Measurements from ENCODE around the gene KNSTRN. TPM values are rescaled to one million over a fixed set of nuclear protein-coding genes. Genes with fewer than 3 reads are reported as not detected.

KNSTRN gene
- total RNA-seq, 1 donor: 49.2 TPM

DNA sequence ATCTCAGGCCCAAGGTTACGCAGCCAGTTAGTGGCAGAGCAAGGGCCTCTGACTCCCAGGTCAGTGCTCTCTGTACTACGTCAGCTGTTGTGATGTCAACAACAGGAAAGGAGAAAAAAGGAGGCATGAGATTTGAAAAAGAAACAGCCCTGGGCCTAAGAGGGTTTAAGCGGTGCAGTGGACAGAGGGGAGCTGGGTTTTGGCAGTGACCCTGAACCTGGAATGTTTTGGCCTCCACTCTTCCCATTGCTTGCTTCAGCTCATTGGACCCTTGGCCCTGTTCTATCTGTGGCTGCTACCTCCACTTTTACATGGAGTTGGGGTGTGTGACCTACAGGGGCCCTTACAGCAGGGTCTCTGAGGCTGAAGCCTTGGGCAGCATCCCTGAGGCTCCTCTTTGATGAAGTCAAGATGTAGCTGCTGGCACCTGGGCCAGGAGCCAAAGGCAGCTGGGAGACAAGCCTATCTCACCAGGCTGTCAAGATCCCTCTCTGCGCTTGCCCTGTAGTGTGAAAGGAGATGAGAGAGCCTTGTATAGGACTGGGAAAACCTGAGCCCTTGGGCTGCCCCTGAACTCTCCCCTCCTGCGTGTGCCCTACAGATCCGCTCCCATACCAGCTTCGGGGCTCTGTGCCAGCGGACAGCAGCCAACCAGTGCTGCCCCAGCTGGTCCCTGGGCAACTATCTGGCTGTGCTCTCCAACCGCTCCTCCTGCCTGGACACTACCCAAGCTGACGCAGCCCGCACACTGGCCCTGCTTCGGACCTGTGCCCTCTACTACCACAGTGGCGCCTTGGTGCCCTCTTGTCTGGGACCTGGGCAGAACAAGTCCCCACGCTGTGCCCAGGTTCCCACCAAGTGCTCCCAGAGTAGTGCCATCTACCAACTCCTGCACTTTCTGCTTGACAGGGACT is 15.8 kb upstream of the KNSTRN start:
- TF ChIP-seq CTCF (IDR thresholded peaks at IDR 0.05; ENCODE audit: insufficient read depth, low read depth, low read length): no peak
- H3K4me3 ChIP-seq (ENCODE audit: low read depth, low read length): no peak overlapping the region
- DNase-seq (ENCODE audit: low read depth): no peak

GRCh38 chr15:40367371-40367685 is 15.2 kb upstream of the KNSTRN start:
- no peak for DNase-seq (ENCODE audit: low read depth)
- H3K4me3 ChIP-seq (ENCODE audit: low read depth, low read length): no peak overlapping the region
- TF ChIP-seq CTCF (IDR thresholded peaks at IDR 0.05; ENCODE audit: insufficient read depth, low read depth, low read length): no peak

DNA sequence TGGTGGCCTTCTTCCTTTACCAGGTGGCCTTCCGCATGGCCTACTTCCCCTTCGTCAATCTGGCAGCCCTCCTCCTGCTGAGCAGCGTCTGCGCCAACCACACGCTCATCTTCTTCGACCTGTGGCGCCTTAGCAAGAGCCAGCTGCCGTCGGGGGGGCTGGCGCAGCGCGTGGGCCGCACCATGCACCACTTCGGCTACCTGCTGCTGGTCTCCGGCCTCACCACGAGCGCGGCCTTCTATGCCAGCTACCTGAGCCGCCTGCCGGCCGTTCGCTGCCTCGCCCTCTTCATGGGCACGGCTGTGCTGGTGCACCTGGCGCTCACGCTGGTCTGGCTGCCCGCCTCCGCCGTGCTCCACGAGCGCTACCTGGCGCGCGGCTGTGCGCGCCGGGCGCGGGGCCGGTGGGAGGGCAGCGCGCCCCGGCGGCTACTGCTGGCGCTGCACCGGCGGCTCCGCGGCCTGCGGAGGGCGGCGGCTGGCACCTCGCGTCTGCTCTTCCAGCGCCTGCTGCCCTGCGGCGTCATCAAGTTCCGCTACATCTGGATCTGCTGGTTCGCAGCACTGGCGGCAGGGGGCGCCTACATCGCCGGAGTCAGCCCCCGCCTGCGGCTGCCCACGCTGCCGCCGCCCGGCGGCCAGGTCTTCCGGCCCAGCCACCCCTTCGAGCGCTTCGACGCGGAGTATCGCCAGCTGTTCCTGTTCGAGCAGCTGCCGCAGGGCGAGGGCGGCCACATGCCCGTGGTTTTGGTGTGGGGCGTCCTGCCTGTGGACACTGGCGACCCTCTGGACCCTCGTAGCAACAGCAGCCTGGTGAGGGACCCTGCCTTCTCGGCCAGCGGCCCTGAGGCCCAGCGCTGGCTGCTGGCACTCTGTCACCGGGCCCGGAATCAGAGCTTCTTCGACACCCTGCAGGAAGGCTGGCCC is 14.6 kb upstream of the KNSTRN start:
- DNase-seq (ENCODE audit: low read depth): peak; percentile 92
- TF ChIP-seq CTCF (IDR thresholded peaks at IDR 0.05; ENCODE audit: insufficient read depth, low read depth, low read length): peak; percentile 74

GRCh38 chr15:40368719-40369473 is 13.6 kb upstream of the KNSTRN start:
- no peak for DNase-seq (ENCODE audit: low read depth)
- H3K4me3 ChIP-seq (ENCODE audit: low read depth, low read length): no peak overlapping the region
- no peak for TF ChIP-seq CTCF (IDR thresholded peaks at IDR 0.05; ENCODE audit: insufficient read depth, low read depth, low read length)

More for the DNA sequence above, 14.6 kb upstream of the KNSTRN start:
- peak overlapping the region; percentile 35 for H3K4me3 ChIP-seq (ENCODE audit: low read depth, low read length)

GRCh38 chr15:40369474-40369869 is 13.0 kb upstream of the KNSTRN start:
- no peak for TF ChIP-seq CTCF (IDR thresholded peaks at IDR 0.05; ENCODE audit: insufficient read depth, low read depth, low read length)
- DNase-seq (ENCODE audit: low read depth): no peak
- no peak overlapping the region for H3K4me3 ChIP-seq (ENCODE audit: low read depth, low read length)

- DNase-seq (ENCODE audit: low read depth): no peak
- H3K4me3 ChIP-seq (ENCODE audit: low read depth, low read length): no peak overlapping the region
- TF ChIP-seq CTCF (IDR thresholded peaks at IDR 0.05; ENCODE audit: insufficient read depth, low read depth, low read length): no peak
Measured at GRCh38 chr15:40369971-40370370, 12.6 kb upstream of the KNSTRN start.
